Stimulated activated CD8-positive, alpha-beta memory T cell treated with anti-CD3 and anti-CD28 coated beads, Interleukin-15, amount 100 ng/mL, for 24 hours (primary cell): ENCODE results near the gene DSCAML1.

Source experiments
- DNase-seq: peaks from one replicate; pipeline ENCODE4 v3.0.0-alpha.2; 2020; ENCODE audit warnings: low read depth

The DSCAML1 gene

GRCh38 chr11:117492578-117493251 is 304.3 kb downstream of the DSCAML1 start:
- no peak for DNase-seq

- no peak for DNase-seq
Observed at GRCh38 chr11:117490911-117491310, 306.1 kb downstream of the DSCAML1 start.

DNA sequence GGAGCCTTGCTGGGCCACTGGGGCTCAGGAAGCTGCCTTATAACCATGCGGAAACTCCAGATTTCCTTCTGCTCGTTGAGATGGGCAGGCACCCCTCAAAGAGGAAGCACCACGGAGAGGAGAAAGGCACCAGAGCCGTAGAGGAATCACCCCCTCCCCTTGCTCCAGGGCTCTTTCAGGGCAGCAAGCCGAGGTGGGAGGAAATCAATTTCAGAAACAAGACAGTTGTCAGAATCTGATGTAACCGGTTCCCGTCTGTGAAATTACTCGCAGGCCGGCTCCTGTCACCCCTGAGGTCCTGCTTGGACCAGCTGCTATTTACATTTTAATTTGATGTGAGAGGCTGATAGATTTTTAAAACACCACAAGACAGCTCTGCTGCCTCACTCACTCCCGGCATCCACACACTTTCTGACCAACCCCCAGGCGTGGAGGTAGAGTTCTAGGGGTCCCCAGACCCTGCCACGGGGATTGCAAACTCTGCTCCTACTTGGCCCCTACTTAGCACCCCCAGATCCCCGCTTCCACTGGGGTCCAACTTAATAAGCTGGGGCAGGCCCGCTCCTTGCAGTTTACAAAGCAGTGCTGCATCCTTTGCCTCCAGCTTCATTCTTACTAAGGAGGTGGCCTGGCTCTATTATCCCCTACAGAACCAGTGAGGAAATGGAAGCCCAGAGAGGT is 306.9 kb downstream of the DSCAML1 start:
- DNase-seq = no peak

DNA sequence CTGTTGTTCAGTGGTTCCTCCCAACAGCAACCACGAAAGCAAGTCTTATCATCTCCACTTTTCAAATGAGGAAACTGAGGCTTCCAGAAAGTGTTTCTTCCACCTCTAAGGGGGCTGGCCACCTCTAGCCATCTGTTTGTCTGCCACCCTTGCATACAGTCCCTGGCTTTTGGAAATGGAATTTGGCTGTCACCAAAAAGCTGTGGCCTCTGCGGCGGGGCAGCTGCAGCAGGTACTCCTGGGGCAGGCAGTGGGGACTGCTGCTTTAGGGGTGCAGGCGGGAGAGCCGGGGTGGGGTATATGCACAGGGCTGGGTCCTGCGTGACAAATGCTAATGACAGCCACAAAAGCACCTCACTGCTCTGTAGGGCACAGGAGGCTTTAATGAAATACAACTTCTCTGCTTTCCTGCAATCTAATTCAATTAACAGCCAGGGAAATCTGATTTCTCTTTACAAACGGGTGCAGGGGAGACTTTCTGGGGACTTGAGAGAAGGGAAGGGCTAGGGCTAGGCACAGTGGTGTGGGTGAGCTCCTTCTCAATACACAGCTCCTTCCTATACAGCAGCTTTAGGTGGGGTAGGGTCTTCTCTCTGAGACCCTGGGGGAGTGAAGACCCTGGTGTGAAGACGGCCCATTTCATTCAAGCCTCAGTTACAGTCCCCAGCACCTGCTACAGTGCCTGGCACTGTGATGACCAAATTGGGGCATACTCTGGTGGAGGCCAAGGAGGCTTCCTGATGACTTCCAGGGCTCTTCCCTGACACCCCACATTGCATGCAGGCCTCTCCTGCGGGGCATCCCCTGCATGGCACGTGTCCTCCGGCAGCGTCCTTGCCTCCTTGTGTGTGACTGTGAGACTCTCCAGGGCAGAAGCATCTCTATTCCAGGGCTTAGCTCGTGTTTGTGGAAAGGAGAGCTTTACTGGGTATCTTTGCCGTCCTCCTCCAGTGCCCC is 307.7 kb downstream of the DSCAML1 start:
- DNase-seq = no peak

DNA sequence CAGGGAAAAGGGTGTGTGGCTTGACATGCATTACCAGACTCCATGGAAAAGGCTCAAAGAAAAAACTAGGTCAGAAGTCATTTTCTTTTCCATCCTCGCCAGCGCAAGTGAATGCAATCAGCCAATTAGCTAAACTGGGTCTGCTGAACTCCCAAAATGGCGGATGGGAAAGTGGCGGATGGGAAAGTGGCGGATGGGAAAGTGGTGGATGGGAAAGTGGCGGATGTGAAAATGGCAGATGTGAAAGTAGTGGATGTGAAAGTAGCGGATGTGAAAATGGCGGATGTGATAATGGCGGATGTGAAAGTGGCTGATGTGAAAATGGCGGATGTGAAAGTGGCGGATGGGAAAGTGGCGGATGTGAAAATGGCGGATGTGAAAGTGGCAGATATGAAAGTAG is 311.0 kb downstream of the DSCAML1 start:
- no peak for DNase-seq

- DNase-seq = no peak
Observed at GRCh38 chr11:117484156-117484555, 312.9 kb downstream of the DSCAML1 start.

- DNase-seq = no peak
Observed at GRCh38 chr11:117483372-117483771, 313.6 kb downstream of the DSCAML1 start.

- DNase-seq = no peak
Observed at GRCh38 chr11:117482881-117483280, 314.1 kb downstream of the DSCAML1 start.

GRCh38 chr11:117481885-117482284 is 315.1 kb downstream of the DSCAML1 start:
- no peak for DNase-seq

- no peak for DNase-seq
Observed at GRCh38 chr11:117481036-117481435, 316.0 kb downstream of the DSCAML1 start.

GRCh38 chr11:117480221-117480620 is 316.8 kb downstream of the DSCAML1 start:
- no peak for DNase-seq

DNA sequence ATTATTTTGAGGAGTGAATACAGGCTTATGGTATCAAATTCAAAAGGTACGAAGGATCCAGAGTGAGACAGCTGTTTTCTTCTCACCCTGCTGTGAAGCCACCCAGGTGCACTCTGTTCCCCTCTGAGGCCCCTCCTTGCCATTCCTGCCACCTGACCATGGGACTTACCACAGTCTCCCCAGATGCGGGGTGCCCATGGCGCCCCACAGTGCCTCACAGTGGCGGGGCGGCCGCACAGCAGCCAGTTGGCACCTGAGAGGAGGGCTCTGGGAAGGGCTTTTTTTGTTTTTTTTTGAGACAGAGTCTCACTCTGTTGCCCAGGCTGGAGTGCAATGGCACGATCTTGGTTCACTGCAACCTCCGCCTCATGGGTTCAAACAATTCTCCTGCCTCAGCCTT is 317.6 kb downstream of the DSCAML1 start:
- no peak for DNase-seq

DNA sequence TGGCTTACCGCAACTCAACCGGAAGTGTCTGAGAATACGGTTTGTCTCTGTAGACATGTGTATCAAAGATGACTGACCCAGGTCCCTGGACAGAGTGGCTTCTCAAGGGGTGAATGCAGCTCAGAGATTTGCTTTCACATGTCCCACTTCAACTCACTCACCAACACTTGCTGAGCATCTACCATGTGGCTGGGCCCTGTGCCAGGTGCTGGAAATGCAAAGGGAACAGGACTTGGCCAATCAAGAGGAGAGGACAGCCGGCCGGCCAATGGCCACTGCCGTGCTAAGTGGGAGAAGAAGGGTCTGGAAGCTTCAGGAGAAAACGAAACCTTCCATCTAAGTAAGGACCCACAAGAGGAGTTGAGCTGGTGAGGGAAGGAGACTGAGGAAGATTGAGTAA is 318.1 kb downstream of the DSCAML1 start:
- no peak for DNase-seq

GRCh38 chr11:117478126-117478860 is 318.7 kb downstream of the DSCAML1 start:
- DNase-seq = no peak

DNA sequence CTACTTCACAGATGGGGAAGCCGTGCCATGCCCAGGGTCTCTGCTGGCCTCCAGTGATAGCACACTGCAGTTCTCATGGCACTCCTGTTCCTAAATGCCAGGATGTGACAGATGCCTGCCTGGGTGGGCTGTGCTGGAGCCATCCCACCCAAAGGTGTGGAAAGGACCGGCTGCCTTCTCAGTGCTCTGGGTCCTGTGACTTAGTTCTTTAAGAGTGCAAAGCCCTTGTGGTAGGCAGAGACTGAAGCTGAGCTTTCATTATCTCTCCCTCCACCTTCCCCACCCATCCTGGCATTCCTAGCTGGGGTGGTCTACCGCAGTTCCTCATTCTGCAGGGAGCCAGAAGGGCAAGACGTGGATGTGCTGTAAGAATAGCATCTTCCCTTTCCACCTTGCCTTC is 319.3 kb downstream of the DSCAML1 start:
- DNase-seq = no peak

DNA sequence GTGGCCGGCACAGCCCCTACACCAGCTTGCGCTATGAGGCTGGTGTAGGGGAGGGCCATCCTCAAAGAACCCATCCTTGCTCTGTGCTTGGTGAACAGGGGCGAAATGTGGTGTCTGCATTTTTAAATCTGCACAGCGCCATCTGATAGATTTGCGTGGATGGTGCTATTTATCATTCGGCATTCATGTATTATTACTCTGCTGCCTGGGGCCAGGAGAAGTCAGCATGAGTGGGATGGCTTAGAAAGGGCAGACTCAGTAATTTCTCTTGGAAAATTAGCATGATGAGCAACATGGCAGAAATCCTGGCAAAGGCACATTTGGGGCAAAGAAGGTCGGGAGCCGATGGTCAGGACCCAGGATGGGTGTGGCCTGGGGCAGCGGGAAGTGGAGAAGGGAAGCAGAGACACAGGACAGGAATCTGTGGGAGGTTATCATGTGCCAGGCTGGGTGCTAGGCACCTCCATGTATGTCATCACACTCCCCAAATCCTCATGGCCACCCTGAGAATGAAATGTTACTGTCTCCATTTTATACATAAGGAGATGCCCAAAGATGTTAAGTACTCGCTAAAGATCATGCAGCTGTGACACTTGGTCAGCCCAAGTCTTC is 320.4 kb downstream of the DSCAML1 start:
- no peak for DNase-seq

DNA sequence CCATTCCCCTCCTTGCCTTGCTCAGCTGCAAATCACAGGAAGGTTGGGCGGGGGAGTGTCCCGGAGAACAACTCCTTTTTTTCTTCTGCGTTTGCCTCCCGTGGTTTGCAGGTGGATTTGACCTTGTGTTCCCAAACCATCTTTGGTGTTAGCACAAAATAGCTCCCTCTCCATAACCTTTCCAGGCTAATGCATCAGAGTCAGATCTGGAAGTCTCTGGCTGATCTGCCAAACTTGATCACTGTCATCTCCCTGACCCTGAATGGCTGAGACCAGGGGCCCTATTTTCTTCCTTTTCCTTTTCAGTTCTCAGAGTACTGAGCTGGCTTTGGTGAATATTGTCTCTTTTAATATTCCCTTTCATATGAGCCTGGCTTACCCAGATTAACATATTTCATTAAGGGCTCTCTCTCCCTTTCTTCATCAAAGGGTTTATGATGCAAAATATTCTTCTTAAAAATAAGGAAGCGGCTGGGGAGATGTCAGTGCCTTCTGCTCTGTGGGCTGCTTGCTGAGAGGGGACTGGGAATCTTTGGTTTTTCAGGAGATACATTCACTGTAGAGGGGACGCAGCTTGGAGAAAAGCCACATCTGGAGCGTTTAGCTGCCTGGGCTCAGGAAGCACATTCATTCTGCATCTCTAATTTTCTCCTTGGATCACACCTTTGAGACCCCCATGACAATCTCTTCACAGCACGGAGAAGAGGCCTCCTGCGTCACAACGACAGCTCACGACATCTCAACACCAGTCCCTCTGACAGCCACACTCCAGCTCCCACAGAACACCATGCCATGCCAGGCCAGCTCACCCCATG is 321.1 kb downstream of the DSCAML1 start:
- no peak for DNase-seq

- DNase-seq = no peak
Observed at GRCh38 chr11:117473481-117474091, 323.4 kb downstream of the DSCAML1 start.

- DNase-seq = no peak
Observed at GRCh38 chr11:117471776-117472175, 325.2 kb downstream of the DSCAML1 start.

DNA sequence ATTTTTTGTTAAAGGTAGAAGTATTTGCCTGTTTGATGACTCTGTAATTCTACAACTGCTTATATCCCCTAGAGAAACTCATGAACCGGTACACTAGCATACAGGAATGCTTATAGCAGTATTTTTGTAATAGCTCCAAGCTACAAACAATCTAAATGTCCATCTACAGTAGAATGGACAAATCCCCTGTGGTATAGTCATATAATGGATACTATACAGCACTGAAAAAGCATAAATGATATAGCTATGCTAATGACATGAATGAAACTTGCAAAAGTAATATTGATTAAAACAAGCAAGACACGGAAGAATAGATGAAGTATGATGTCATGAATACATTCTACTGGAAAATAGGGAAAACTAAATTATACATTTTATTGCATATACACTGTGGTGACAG is 326.4 kb downstream of the DSCAML1 start:
- no peak for DNase-seq
